Endothelial cell of umbilical vein (primary cell): ENCODE data around the gene TNRC6C. TPM values are rescaled to one million over a fixed set of nuclear protein-coding genes. Genes with fewer than 3 reads are reported as not detected.

ENCODE experiments used
- BruUV-seq: library from RNA; stranded (reverse); fragments of 400-500 nt; replicated peaks from 2 replicates; lab custom pipeline; 2021; lab: Mats Ljungman, UMichigan
- CTCF ChIA-PET: fragments of 300-600, 350-600 bp; sonication (Branson Sonifier 250); formaldehyde crosslinking; loops from one replicate; lab custom pipeline; 2021; ENCODE audit warnings: antibody characterized with exemption, inconsistent platforms; lab: Charles Lee
- POLR2A ChIA-PET: fragments of 300-600, 350-600 bp; sonication (Branson Sonifier 250); formaldehyde crosslinking; loops from one replicate; lab custom pipeline; 2021; ENCODE audit warnings: antibody characterized with exemption, inconsistent platforms; lab: Charles Lee
- DNase-seq: peaks from one replicate; pipeline ENCODE4 v3.0.0-alpha.2; 2011; ENCODE audit warnings: low read depth, low spot score
- FAIRE-seq: peaks from 2 replicates; lab custom pipeline; 2011; peaks lifted over from hg19 to GRCh38; lab: Jason Lieb, UNC
- H2AFZ ChIP-seq: 2 replicates; pipeline ENCODE4 v1.6.0; 2012; ENCODE audit warnings: low read depth, low read length, control low read depth, inconsistent platforms
- H3K27ac ChIP-seq: 2 replicates; pipeline ENCODE4 v1.5.1; 2011; ENCODE audit warnings: low read depth, mild to moderate bottlenecking, control low read depth, low read length, moderate library complexity; ENCODE audit not compliant: insufficient read depth
- H3K27me3 ChIP-seq, 2 experiments: 2 replicates each; pipeline versions ENCODE4 v1.6.0 to v1.6.1; 2011; ENCODE audit warnings: low read length in 2 of 2, mixed read lengths in 1 of 2; ENCODE audit not compliant: control insufficient read depth in 2 of 2, insufficient read depth in 2 of 2
- H3K36me3 ChIP-seq, 2 experiments: 2 replicates in 1 of 2; 3 replicates in 1 of 2; pipeline ENCODE4 v1.5.1; 2011; ENCODE audit warnings: low read length in 2 of 2, mild to moderate bottlenecking in 1 of 2, moderate library complexity in 1 of 2; ENCODE audit not compliant: control insufficient read depth in 2 of 2, insufficient read depth in 2 of 2; ENCODE audit errors: extremely low read depth in 1 of 2
- H3K4me1 ChIP-seq: 3 replicates; pipeline ENCODE4 v1.5.1; 2011; ENCODE audit warnings: mild to moderate bottlenecking, low read length; ENCODE audit not compliant: control insufficient read depth, insufficient read depth; ENCODE audit errors: extremely low read depth
- H3K4me2 ChIP-seq: 2 replicates; pipeline ENCODE4 v1.6.1; 2011; ENCODE audit warnings: low read length, control low read depth, mixed read lengths; ENCODE audit not compliant: insufficient read depth
- H3K4me3 ChIP-seq, 3 experiments: fragments of 200-600 bp in 1 of 3; sonication (generic), shearing (Covaris generic) in 1 of 3; replicated peaks in 1 of 3; 2 replicates each; pipeline ENCODE4 v1.5.1; 2011 to 2016; ENCODE audit warnings: control low read depth in 3 of 3, low read length in 3 of 3, mild to moderate bottlenecking in 2 of 3, inconsistent platforms in 1 of 3, low read depth in 1 of 3, moderate library complexity in 1 of 3; ENCODE audit not compliant: insufficient read depth in 1 of 3
- H3K79me2 ChIP-seq: 2 replicates; pipeline ENCODE4 v1.6.0; 2012; ENCODE audit warnings: low read length, inconsistent platforms; ENCODE audit not compliant: control insufficient read depth, insufficient read depth
- H3K9ac ChIP-seq: replicated peaks from 2 replicates; pipeline ENCODE3; 2011; ENCODE audit warnings: low read length, control low read depth; ENCODE audit not compliant: insufficient read depth; ENCODE audit errors: extremely low read depth
- H3K9me1 ChIP-seq: replicated peaks from 3 replicates; pipeline ENCODE4 v1.6.0; 2011; ENCODE audit warnings: mild to moderate bottlenecking, low read length; ENCODE audit not compliant: control insufficient read depth, insufficient read depth; ENCODE audit errors: extremely low read depth
- H3K9me3 ChIP-seq: replicated peaks from 2 replicates; pipeline ENCODE4 v1.5.1; 2012; ENCODE audit warnings: low read length, inconsistent platforms; ENCODE audit not compliant: control insufficient read depth, insufficient read depth
- H4K20me1 ChIP-seq: replicated peaks from 2 replicates; pipeline ENCODE3; 2011; ENCODE audit warnings: mild to moderate bottlenecking, low read length; ENCODE audit not compliant: control insufficient read depth, insufficient read depth; ENCODE audit errors: extremely low read depth
- EZH2 ChIP-seq: IDR thresholded peaks from 2 replicates; pipeline ENCODE4 v1.6.1; 2012; ENCODE audit warnings: borderline replicate concordance, low read depth, mild to moderate bottlenecking, moderate library complexity, low read length, inconsistent platforms; ENCODE audit not compliant: severe bottlenecking
- FOS ChIP-seq: IDR thresholded peaks from 2 replicates; pipeline ENCODE4 v1.6.1; 2011; ENCODE audit warnings: mild to moderate bottlenecking, low read length, moderate library complexity, borderline replicate concordance; ENCODE audit not compliant: insufficient read depth
- GATA2 ChIP-seq: IDR thresholded peaks from 2 replicates; pipeline ENCODE4 v1.7.0; 2011; ENCODE audit warnings: low read depth, mild to moderate bottlenecking, moderate library complexity, mixed read lengths, low read length; ENCODE audit not compliant: insufficient read length, insufficient read depth
- JUN ChIP-seq: IDR thresholded peaks from 2 replicates; pipeline ENCODE4 v1.6.1; 2011; ENCODE audit warnings: borderline replicate concordance, low read depth; ENCODE audit not compliant: insufficient read length, insufficient read depth
- MYC ChIP-seq: IDR thresholded peaks from one replicate; pipeline ENCODE4 v1.6.1; 2011; ENCODE audit warnings: mild to moderate bottlenecking, low read depth, low read length
- POLR2A ChIP-seq: IDR thresholded peaks from 2 replicates; pipeline ENCODE4 v1.6.1; 2012; ENCODE audit warnings: low read depth, mild to moderate bottlenecking, control low read depth, low read length
- POLR2AphosphoS5 ChIP-seq: IDR thresholded peaks from 2 replicates; pipeline ENCODE4 v1.6.1; 2012; ENCODE audit warnings: low read depth, mild to moderate bottlenecking, control low read depth, low read length, moderate library complexity; ENCODE audit not compliant: insufficient read depth
- dilution Hi-C: fragments of 300-500 bp; cut with MboI; formaldehyde crosslinking; loops from one replicate; pipeline ENCODE4 v1.15.0; 2019; ENCODE audit warnings: low sequenced_read_pairs; ENCODE audit not compliant: extremely low pct_ligation_motif_present
- intact Hi-C: fragments of 100-400 bp; cut with micrococcal nuclease; formaldehyde crosslinking; loops from one replicate; pipeline ENCODE4 v1.10.0; 2022
- polyA plus RNA-seq, 4 experiments: library from polyadenylated mRNA; depleted of rRNA in 3 of 4; stranded (reverse) in 3 of 4; unstranded in 1 of 4; fragments of >200 nt; gene quantifications; 2 replicates each; pipeline versions ENCODE4 v1.2.1 to v1.2.3, GENCODE V29; 2011 to 2012; ENCODE audit warnings: missing spikeins in 1 of 4
- total RNA-seq: library from RNA; stranded (reverse); gene quantifications from 2 replicates; pipeline ENCODE4 v1.2.3, GENCODE V29; 2021
- TF ChIP-seq, protein P1 (sequence below), 2 donors: IDR thresholded peaks; 1 replicate in 1 of 2; 2 replicates in 1 of 2; pipeline ENCODE4 v1.5.1; 2011; ENCODE audit warnings: low read length in 2 of 2, mild to moderate bottlenecking in 2 of 2, moderate library complexity in 2 of 2, control low read depth in 1 of 2, inconsistent platforms in 1 of 2, low read depth in 1 of 2; ENCODE audit not compliant: insufficient read depth in 1 of 2; ENCODE audit errors: extremely low read depth in 1 of 2
- TF ChIP-seq, protein P2 (sequence below): IDR thresholded peaks from 2 replicates; pipeline ENCODE4 v1.6.1; 2011; ENCODE audit not compliant: insufficient read depth, insufficient read length

TNRC6C gene
- total and polyA plus RNA-seq, 2 donors (not counting 3 experiments of a cell fraction or from before 2014, with no cell fraction given), result 2.1 to 17.5 TPM

DNA sequence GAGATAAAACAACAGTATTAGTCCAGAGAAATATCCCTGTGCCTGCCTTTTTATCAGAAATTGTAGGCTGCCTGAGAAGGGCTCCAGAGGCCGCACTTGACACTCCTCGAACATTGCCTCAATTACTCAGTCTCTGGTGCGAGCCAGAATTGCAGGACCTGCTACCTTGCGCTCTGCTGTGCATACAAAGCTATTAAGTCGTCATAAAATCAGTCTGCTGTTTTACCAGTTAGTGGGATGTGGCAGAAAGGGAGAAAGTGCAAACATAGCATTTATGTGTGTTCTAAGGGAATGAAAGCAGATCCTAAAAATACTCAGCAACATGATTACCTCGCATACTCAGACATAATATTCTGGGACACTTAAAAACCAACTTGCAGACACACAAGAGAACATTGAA, 99.5 kb downstream of the TNRC6C start:
- FAIRE-seq, result no peak

More for the DNA sequence above, 99.5 kb downstream of the TNRC6C start:
- no TSS peak for BruUV-seq
- no peaks in the 10 kb centered on the region for H3K9me3 ChIP-seq
- DNase-seq, result no peak
- H3K27ac ChIP-seq, result no peak overlapping the region
- no peaks in the 10 kb centered on the region for H3K27me3 ChIP-seq
- dilution Hi-C loops (no loop called here), intact Hi-C loops (no loop called here)
- CTCF ChIA-PET, result interaction anchor here (1.2 to 6.3 kb wide), 4 partner anchors 13 to 39 kb away, joined by 5 to 32 read pairs (median 8); no protein-coding TSS in a partner anchor
- H3K36me3 ChIP-seq, result peaks cover 0 to 3% of the 10 kb centered on the region in 2 experiments
- no peak overlapping the region for H3K4me2 ChIP-seq
- H3K4me1 ChIP-seq, result peaks cover 17% of the 10 kb centered on the region
- POLR2A ChIA-PET, result no interaction called here
- no peaks in the 10 kb centered on the region for H3K79me2 ChIP-seq
- H3K9me1 ChIP-seq, result no peaks in the 10 kb centered on the region
- TF ChIP-seq JUN, result no peak
- TF ChIP-seq GATA2, result no peak
- TF ChIP-seq POLR2AphosphoS5, result no peak
- TF ChIP-seq, protein P1, sequence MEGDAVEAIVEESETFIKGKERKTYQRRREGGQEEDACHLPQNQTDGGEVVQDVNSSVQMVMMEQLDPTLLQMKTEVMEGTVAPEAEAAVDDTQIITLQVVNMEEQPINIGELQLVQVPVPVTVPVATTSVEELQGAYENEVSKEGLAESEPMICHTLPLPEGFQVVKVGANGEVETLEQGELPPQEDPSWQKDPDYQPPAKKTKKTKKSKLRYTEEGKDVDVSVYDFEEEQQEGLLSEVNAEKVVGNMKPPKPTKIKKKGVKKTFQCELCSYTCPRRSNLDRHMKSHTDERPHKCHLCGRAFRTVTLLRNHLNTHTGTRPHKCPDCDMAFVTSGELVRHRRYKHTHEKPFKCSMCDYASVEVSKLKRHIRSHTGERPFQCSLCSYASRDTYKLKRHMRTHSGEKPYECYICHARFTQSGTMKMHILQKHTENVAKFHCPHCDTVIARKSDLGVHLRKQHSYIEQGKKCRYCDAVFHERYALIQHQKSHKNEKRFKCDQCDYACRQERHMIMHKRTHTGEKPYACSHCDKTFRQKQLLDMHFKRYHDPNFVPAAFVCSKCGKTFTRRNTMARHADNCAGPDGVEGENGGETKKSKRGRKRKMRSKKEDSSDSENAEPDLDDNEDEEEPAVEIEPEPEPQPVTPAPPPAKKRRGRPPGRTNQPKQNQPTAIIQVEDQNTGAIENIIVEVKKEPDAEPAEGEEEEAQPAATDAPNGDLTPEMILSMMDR (IDR thresholded peaks at IDR 0.05; ENCODE audit: extremely low read depth in 1 of 2, insufficient read depth in 1 of 2, low read depth in 1 of 2, low read length in 2 of 2), result no peak
- TF ChIP-seq EZH2, result no peak
- TF ChIP-seq MYC, result no peak
- TF ChIP-seq POLR2A, result no peak
- TF ChIP-seq FOS, result no peak
- TF ChIP-seq, protein P2, sequence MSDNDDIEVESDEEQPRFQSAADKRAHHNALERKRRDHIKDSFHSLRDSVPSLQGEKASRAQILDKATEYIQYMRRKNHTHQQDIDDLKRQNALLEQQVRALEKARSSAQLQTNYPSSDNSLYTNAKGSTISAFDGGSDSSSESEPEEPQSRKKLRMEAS, result no peak
- H3K9ac ChIP-seq, result no peak overlapping the region
- H2AFZ ChIP-seq, result no peak overlapping the region
- no peaks in the 10 kb centered on the region for H4K20me1 ChIP-seq
- H3K4me3 ChIP-seq, result no peak overlapping the region
